ENCODE measurements around the gene SLK.

SLK gene

DNA sequence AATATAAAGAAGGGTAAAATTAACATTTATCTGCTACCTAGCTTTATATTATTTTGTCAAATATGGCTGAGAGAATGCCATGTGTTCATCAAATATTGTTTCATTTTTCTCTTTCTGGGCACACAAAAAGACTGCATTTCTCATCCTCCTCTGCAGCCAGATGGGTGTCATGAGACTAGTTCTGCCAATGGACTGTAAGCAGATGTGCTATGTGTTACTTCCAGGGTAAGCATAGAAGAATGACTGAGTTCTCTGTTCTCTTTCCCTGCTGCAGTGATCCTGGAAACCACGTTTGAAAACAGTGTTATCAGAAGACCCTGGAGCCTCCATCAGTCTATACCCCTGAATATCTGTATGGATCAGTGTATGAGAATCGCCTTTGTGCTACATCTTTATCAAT, 24.1 kb upstream of the SLK start:
- no peak for DNase-seq

GRCh38 chr10:103947799-103948516, 19.0 kb upstream of the SLK start:
- DNase-seq = no peak

- no peak for DNase-seq
Measured at GRCh38 chr10:103949728-103950127, 17.2 kb upstream of the SLK start.

- no peak for DNase-seq
Measured at GRCh38 chr10:103951183-103951582, 15.8 kb upstream of the SLK start.

GRCh38 chr10:103951942-103952341, 15.0 kb upstream of the SLK start:
- no peak for DNase-seq

- DNase-seq = no peak
Measured at GRCh38 chr10:103954543-103954942, 12.4 kb upstream of the SLK start.

DNA sequence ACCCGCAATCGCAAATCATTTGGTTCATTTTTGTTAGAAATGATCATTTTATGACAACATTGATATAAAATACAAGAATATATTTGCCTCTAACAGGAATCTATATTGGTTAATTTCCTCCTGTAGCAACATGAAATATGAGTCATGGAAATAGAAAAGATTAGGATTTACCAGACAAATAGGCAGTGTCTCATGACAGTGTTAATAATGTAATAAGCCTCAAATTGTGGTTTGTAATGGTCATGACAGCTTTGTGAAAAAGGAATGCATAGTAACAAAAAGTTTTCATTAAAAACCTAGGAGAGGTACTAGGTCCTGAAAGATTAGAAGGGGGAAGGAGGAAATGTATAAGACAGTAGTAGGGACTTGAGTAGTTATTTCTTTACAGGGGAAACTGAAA, 7.9 kb upstream of the SLK start:
- DNase-seq = no peak

GRCh38 chr10:103960103-103960502, 6.8 kb upstream of the SLK start:
- DNase-seq = no peak

- peak; percentile 46 to 47 for DNase-seq
Measured at GRCh38 chr10:103967448-103968071, 620 bp downstream of the SLK start.

- no peak for DNase-seq
Measured at GRCh38 chr10:103968441-103969391, 1.8 kb downstream of the SLK start.

DNA sequence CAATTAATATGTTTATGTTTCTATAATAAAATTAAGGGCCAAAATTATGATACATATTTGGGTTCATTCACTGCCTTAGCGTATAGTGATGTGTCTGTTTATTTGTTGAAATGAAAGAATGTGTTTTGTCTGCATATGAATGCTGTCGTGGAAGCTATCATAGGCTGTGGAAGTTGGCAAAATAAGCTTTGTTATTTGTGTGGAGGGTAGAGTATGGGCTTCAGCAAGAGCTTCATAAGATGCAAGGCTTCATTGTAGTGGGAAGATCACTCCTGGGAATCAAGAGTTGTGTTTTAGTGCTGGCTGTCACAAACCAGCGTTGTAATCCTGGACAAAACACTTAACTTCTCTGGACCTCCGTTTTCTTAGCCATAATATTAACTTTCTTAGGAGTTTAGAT, 2.5 kb downstream of the SLK start:
- DNase-seq = no peak

DNA sequence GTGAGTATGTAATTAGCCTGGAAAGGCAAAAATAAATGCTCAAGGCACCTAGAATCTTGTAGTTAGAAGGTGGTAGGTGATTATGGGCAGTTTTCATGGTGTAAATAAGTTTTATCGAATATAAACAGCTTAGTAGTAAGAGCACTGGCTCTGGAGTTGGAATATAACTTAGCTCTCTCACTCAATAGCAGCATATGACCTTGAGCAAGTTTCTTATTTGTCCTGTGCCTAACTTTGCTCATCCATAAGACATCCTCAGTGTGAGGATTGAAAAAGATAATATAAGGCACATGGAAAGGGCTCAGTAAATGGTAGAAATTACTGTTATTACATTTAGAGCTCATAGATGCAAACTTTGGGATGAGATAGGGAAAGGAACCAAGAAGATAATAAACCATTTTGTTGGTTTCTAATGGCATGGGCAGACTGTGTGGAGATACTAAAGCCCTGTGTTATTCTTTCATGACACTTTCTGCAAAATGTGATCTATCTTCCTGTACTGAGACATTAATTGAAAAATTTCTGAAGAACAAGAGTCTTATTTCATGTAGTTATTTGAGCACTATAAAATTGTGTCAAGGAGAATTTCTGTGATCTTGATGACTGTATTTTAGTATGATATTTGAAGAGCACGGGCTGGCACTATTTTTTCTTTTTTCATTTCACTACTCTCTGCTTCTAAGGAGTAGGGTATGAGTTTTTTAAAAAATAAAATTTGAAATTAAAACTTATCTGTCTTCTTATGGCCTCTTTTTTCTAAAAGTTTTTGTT, 3.1 kb downstream of the SLK start:
- DNase-seq = no peak

DNA sequence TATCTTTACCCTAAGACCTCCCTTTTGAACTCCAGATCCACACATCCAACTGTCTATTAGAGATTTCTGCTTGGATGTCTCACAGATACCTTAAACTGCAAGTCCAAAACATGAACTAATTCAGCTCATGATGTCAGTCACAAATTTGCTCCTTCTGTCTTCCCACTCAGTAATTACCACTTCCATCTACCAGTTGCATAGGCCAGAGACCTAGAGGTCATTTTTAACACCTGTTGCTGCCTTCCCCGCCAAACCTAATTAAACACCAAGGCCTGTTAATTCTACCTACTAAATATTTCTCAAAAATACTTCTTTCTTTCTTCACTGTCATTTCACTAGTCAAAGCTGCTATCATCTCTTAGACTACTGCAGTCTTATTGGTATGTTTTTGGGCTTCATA, 8.2 kb downstream of the SLK start:
- DNase-seq = no peak

DNA sequence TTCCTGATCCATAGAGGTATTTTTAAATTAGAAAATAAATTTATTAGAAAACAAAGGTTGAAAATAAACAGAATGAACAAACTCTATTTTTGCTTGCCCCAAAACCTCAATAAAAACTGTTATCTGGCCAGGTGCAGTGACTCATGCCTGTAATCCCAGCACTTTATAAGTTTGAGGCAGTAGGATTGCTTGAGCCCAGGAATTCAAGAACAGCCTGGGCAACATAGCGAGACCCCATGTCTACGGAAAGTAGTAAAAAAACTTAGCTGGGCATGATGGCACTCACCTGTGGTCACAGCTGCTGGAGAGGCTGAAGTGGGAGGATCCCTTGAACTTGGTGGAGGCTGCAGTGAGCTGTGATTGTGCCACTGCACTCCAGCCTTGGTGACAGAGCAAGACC, 10.3 kb downstream of the SLK start:
- DNase-seq = no peak

- DNase-seq = no peak
Measured at GRCh38 chr10:103979530-103979929, 12.6 kb downstream of the SLK start.

DNA sequence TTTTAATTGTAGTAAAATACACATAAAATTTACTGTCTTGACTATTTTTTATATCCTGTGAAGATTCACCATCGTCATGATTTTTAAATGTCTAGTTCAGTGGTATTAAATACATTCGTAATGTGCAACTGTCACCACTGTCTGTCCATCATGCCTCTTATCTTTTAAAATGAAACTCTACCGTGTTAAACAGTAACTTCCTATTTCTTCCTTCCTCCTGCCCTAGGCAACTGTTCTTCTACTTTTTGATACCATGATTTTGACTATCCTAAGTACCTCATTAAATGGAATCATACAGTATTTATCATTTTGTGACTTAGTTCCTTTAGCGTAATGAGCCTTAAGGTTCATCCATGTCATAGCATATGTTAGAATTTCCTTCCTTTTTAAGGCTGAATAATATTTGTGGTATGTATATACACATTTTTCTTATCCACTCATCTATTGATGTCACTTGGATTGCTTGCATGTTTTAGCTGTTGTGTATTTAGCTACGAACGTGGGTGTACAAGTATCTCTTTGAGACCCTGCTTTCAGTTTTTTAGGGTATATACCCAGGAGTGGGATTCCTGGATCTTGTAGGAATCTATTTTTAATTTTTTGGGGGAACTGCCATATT, 13.5 kb downstream of the SLK start:
- DNase-seq = no peak

- no peak for DNase-seq
Measured at GRCh38 chr10:103982639-103983038, 15.7 kb downstream of the SLK start.

DNA sequence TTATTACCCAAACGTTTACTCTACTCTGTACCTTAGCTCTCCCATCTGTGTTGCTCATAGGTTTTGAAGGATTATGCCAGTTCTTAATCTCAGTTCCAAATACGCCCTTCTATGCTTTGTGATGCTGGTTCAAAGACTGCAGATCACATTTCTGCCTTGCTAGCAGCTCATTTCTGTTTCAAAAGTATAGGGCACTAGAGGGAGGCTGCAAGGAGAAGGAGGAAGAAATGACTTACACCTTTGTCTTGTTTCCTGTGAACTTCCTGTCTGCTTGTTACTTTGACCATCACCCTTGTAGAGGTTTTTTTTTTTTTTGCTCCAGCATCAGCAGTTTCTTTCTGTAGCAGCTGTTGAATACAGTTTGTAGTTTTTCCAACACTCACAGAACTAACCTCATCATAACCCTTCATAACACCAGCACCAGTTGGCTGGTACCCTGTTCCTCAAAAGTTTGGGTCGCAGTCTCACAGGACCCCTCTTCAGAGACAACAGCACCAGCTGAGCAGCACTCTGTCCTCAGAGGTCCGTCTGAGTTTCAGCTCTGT, 16.5 kb downstream of the SLK start:
- no peak for DNase-seq

DNA sequence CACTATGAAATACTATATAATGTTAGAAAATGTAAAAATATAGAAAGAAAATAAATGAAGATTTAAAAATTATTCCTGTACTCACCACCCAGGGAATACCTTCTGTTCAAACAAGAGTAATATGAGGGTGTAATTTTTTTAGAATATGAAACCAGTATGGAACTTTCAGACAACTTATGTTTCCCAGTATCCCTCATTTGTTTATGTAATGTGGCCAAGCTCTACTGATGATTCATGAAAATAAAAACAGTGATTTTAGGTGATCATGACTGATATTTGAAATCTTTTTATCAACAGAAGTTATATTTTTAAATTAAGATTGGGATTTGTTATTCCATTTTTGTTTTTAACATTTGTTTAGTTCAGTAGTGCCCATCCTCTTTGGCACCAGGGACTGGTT, 18.8 kb downstream of the SLK start:
- no peak for DNase-seq

DNA sequence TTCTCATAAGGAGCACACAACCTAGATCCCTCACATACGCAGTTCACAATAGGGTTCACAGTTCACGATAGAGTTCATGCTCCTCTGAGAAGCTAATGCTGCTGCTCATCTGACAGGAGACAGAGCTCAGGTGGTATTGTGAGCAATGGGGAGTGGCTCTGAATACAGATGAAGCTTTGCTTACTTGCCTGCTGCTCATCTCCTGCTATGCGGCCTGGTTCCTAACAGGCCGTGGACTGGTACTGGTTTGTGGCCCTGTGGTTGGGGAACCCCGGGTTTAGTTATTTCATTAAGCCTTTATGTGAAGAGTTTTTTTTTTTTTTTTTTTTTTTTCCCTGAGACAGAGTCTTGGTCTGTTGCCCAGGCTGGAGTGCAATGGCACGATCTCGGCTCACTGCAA, 19.4 kb downstream of the SLK start:
- peak in 1 of 2 experiments; percentile 45 for DNase-seq

DNA sequence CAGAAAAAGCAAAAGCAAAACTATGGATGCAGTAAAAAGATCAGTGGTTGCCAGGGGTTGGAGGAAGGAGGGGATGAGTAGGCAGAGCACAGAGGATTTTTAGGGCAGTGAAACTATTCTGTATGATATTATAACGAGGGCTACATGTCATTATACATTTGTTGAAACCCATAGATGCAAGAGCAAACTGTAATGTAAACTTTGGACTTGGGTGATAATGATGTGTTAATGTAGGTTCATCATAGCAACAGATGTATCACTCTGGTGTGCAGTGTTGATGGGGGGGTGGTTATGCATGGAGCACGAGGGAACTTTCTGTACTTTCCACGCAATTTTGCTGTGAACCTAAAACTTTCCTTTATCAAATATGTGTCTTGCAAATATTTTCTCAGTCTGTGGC, 23.2 kb downstream of the SLK start:
- no peak for DNase-seq

GRCh38 chr10:103990531-103990930, 23.6 kb downstream of the SLK start:
- no peak for DNase-seq

Data from activated T-cell treated with anti-CD3 and anti-CD28 coated beads, Interleukin-2, amount 50 U/mL, for 48 hours (primary cell).